Ovary (tissue), 9 donors: ENCODE measurements around the gene MYH6. TPM values are rescaled to one million over a fixed set of nuclear protein-coding genes. Genes with fewer than 3 reads are reported as not detected.

Experiments
- DNase-seq, 5 donors: peaks; one replicate each; pipeline ENCODE4 v3.0.0-alpha.2; 2019 to 2020
- H3K27ac ChIP-seq, 2 donors: fragments of 200-600 bp; one replicate each; pipeline versions ENCODE4 v1.5.1 to v1.8.0; 2019 to 2022
- H3K27me3 ChIP-seq: fragments of 200-600 bp; one replicate; pipeline ENCODE4 v1.8.0; 2022
- H3K36me3 ChIP-seq: fragments of 200-600 bp; sonication (generic); one replicate; pipeline ENCODE4 v1.5.1; 2019
- H3K4me1 ChIP-seq: one replicate; pipeline ENCODE4 v1.8.1; 2013; ENCODE audit warnings: mild to moderate bottlenecking, moderate library complexity; ENCODE audit not compliant: insufficient read depth
- H3K4me3 ChIP-seq: fragments of 200-600 bp; sonication (generic); one replicate; pipeline ENCODE4 v1.5.1; 2017
- H3K9me3 ChIP-seq, 2 donors: fragments of 200-600 bp in 1 of 2; sonication (generic) in 1 of 2; one replicate each; pipeline versions ENCODE4 v1.5.1 to v1.8.1; 2013 to 2019; ENCODE audit warnings: mild to moderate bottlenecking in 1 of 2, moderate library complexity in 1 of 2
- CTCF ChIP-seq, 3 donors: fragments of 450-650 bp in 2 of 3; fragments of 200-600 bp in 1 of 3; IDR thresholded peaks; one replicate each; pipeline versions ENCODE4 v1.5.1 to v1.8.0; 2016 to 2022; ENCODE audit warnings: antibody characterized with exemption in 3 of 3, mild to moderate bottlenecking in 1 of 3
- EP300 ChIP-seq: sonication (generic); formaldehyde crosslinking; IDR thresholded peaks from one replicate; pipeline ENCODE4 v1.6.1; 2017; ENCODE audit warnings: antibody characterized with exemption
- POLR2A ChIP-seq: fragments of 450-650 bp; IDR thresholded peaks from one replicate; pipeline ENCODE4 v1.6.1; 2017; ENCODE audit warnings: antibody characterized with exemption, mild to moderate bottlenecking, moderate library complexity
- WGBS, 3 donors: extraction: QIAGEN DNeasy Blood & Tissue Kit in 1 of 3; methylation state at CpG; one replicate each; pipeline versions ENCODE4 v1.1.5 to v1.1.7; 2013 to 2017; 5-methylcytosine and 5-hydroxymethylcytosine counted together
- intact Hi-C, 4 donors: fragments of 100-400 bp; cut with DNase I; formaldehyde crosslinking; loops; one replicate each; pipeline versions ENCODE4 v1.11.0 to v1.15.1; 2022 to 2023
- polyA plus RNA-seq, 2 donors: library from polyadenylated mRNA; stranded (reverse); fragments of 200-250 nt in 1 of 2; fragments of 350-450 nt in 1 of 2; fragmentation: Illumina TruSeq in 1 of 2; extraction: RNeasy Lipid Tissue Mini Kit (QIAGEN cat#74804) in 1 of 2; gene quantifications; one replicate each; pipeline ENCODE4 v1.2.3, GENCODE V29; 2013 to 2014
- total RNA-seq, 7 donors: library from RNA; depleted of rRNA in 2 of 7; stranded (reverse); fragments of >200 nt in 2 of 7; fragmentation: NEBNext Ultra II Directional in 3 of 7; extraction: Animal tissue kit (Norgen Biotek cat#: 25700) in 3 of 7; gene quantifications; one replicate each; pipeline versions ENCODE4 v1.1.0 to v1.2.4, GENCODE V29; 2016 to 2023
- donor health status: DM: no; HTN: no; CAD: no; lungs with moderate emphysema.
- donor health status: DM: no; HTN: no; CAD: no.
- donor health status: Bipolar disorder and iron deficiency.
- donor health status: DM: yes; HTN: yes; CAD: no.
- donor health status: DM: no; HTN: no; CAD: no.
- donor health status: DM: yes; HTN: yes; CAD: no.

Gene MYH6
- total and polyA plus RNA-seq, 9 donors = 0.07 to 1.1 (median 0.50) TPM; not detected in 4

GRCh38 chr14:23356662-23357061 lies 51.4 kb downstream of the MYH6 start:
- TF ChIP-seq CTCF (IDR thresholded peaks at IDR 0.05) (no peak), EP300 (no peak), POLR2A (no peak)
- intact Hi-C loops = no loop called here
- 92 to 100% (median 94%) methylated on average over 4 of the region's 4 CpGs for WGBS, 3 donors
- no peaks in the 10 kb centered on the region for H3K36me3 ChIP-seq
- no peaks in the 10 kb centered on the region for H3K27me3 ChIP-seq
- no peak overlapping the region for H3K27ac ChIP-seq
- H3K4me1 ChIP-seq = peaks cover 2% of the 10 kb centered on the region
- no peak for DNase-seq
- no peaks in the 10 kb centered on the region for H3K9me3 ChIP-seq
- no peak overlapping the region for H3K4me3 ChIP-seq

- no peak overlapping the region for H3K4me3 ChIP-seq
- no peaks in the 10 kb centered on the region for H3K9me3 ChIP-seq
- no peak for DNase-seq
- intact Hi-C loops = no loop called here
- H3K36me3 ChIP-seq = no peaks in the 10 kb centered on the region
- peaks cover 4% of the 10 kb centered on the region for H3K4me1 ChIP-seq
- WGBS, 3 donors = 78 to 86% (median 83%) methylated on average over 6 of the region's 6 CpGs
- TF ChIP-seq CTCF (IDR thresholded peaks at IDR 0.05) = no peak
- TF ChIP-seq EP300 = no peak
- TF ChIP-seq POLR2A = no peak
- H3K27ac ChIP-seq = no peak overlapping the region
- H3K27me3 ChIP-seq = no peaks in the 10 kb centered on the region
Observed at GRCh38 chr14:23355871-23356435, 52.1 kb downstream of the MYH6 start.

GRCh38 chr14:23354990-23355389 lies 53.1 kb downstream of the MYH6 start:
- intact Hi-C loops = no loop called here
- H3K9me3 ChIP-seq = no peaks in the 10 kb centered on the region
- H3K4me1 ChIP-seq = peaks cover 4% of the 10 kb centered on the region
- no peaks in the 10 kb centered on the region for H3K36me3 ChIP-seq
- no peaks in the 10 kb centered on the region for H3K27me3 ChIP-seq
- TF ChIP-seq EP300 (no peak), CTCF (IDR thresholded peaks at IDR 0.05) (no peak), POLR2A (no peak)
- no peak overlapping the region for H3K4me3 ChIP-seq
- WGBS, 3 donors = 78 to 83% (median 79%) methylated on average over 6 of the region's 6 CpGs
- H3K27ac ChIP-seq = no peak overlapping the region
- no peak for DNase-seq

- no peaks in the 10 kb centered on the region for H3K9me3 ChIP-seq
- no peak overlapping the region for H3K27ac ChIP-seq
- TF ChIP-seq EP300 (no peak), CTCF (IDR thresholded peaks at IDR 0.05) (no peak), POLR2A (no peak)
- 56 to 71% (median 70%) methylated on average over 5 of the region's 5 CpGs for WGBS, 3 donors
- no peaks in the 10 kb centered on the region for H3K36me3 ChIP-seq
- no peak overlapping the region for H3K4me3 ChIP-seq
- H3K27me3 ChIP-seq = no peaks in the 10 kb centered on the region
- DNase-seq = no peak
- intact Hi-C loops = no loop called here
- H3K4me1 ChIP-seq = peaks cover 4% of the 10 kb centered on the region
Observed at GRCh38 chr14:23353433-23353780, 54.7 kb downstream of the MYH6 start.
